GM21786 (cell line): Measurements from ENCODE around the gene NLRC5.

Source experiments
- ATAC-seq: cut with Tn5 transposase; IDR thresholded peaks from one replicate; pipeline ENCODE4 v1.9.1; 2021; ENCODE audit not compliant: unreplicated experiment

The NLRC5 gene

DNA sequence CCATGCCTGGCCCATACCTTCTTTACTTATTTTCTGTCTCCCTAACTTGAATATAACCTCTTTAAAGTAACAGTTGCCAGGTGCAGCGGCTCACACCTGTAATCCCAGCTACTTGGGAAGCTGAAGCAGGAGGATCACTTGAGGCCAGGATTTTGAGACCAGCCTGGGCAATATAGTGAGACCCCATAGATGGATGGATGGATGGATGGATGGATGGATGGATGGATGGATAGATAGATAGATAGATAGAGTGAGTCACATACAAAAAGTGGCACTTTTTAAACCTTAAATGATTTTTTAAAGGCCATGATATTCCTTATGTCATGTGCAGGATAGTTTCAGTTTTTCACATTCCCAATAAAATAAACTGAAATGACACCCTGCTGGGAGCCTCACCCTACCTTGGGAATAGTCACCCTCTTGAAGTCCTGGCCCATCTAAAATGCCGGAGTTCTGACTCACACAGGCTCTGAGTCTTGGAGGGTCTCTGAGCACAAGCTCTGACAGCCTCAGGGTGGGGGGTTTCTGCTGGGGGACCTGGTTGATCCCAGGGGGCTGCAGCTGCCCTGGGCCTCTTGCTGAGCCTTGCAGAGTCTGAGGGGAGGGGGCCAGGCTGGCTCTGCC is 129.2 kb downstream of the NLRC5 start:
- ATAC-seq = no peak

DNA sequence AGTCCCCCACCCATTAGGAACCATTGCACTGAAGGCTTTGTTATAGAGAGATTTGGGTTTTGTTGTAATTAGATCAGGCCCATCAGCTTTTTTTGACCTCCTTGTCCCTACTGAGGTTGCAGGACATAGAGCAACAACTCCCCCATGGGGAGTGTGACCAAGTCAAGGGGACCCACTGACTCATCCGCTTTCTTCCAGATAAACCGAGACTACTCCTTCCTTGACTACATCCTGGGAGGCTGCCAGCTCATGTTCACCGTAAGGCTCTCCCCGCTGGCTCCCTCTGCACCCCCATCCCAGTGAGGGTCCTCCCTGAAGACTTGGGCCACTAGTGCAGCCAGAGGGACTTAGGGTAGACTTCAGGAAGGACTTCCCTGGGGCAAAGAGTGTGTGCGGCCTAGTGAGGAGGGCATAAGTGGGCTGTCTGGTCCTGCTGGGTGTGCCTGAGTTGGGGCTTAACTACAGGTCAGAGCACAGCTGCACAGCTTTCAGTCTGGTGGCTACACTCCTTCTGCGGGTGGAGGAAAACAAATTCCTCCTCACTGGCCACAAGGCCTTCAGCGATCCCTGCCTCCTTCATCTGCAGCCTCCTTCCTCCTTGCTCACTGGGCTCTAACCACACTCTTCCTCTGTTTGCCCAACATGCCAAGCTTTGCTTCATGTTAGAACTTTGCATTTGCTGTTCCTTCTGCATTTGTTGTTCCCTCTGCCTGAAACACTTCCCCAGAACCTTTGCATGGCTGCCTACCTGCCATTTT is 134.0 kb downstream of the NLRC5 start:
- ATAC-seq = no peak

DNA sequence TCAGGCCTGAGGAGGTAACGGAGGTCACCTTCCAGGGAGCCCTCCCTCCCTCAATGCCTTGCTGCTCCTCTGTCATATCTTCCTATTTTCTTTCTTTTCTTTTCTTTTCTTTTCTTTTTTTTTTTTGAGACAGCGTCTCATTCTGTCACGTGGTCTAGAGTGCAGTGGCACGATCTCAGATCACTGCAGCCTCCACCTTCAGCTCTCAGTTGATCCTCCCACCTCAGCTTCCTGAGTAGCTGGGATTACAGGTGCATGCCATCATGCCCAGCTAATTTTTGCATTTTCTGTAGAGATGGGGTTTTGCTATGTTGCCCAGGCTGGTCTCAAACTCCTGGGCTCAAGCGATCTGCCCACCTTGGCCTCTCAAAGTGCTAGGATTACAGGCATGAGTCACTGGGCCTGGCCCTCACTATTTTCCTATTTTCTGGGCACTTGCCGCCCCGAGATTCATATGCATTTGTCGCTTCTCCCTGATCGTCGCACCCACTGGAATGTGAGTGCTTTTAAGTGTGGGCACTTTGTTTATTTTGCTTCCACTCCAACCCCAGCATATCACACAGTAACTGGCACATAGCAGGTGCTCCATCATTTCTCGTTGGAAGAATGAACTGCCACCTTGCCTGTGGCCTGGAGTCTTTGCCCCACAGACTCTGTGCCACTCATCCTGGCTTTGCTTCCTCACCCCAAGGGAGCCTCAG is 134.8 kb downstream of the NLRC5 start:
- ATAC-seq = no peak

- ATAC-seq = no peak
Observed at GRCh38 chr16:57125376-57125775, 136.0 kb downstream of the NLRC5 start.

DNA sequence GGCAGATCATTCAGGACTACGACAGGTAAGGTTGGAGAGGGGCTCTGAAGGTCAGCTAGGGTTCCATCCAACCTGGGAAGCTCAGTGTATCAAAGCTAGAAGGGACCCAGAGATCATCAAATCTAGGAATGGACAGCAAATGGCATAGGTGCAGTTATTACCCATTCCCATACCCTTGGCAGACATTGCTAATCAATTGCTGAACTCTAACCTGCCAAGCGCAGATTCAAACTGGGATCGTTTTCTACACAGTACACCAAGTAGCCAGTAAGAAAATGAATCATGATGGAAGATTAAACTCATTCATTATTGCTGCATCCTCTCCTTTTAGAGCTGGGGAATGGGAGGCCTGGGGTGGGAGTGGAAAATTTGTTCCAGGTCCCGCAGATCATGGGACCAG is 136.6 kb downstream of the NLRC5 start:
- ATAC-seq = no peak

- ATAC-seq = no peak
Observed at GRCh38 chr16:57126411-57126810, 137.1 kb downstream of the NLRC5 start.

DNA sequence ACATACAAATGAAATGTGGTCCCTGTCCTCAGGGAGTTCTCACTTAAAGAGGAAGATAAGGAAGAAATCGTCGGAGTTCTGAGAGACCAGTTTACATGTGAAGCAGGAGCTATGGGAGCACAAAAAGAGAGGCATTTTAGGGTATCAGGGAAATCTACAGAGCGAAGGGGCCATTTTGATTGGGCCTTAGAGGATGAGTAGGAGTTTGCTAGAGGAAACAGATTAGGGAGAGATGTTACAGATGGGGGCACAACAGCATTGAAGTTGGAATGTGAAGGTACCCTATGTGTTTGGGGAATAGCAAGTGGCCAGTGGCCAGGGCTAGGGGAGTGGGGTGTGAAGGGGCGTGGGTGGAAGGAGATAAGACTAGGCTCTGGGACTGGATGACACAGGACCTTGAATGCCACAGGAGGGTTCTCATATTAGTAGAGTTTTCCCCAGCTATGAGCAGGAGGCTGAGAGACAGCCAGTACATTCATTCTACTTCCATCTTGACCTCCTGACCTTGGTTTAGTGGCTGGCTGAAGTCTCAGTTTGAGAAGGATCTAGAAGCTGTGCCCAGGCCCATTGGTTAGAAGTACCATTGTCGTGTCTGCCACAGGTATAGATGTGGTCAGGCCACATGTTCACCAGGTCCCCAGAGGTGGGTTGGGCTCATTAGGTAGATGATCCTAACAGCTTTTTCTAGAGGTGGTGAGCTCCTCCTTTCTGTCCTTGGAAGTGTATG is 137.8 kb downstream of the NLRC5 start:
- peak; percentile 70 for ATAC-seq

- ATAC-seq = peak; percentile 7
Observed at GRCh38 chr16:57127836-57128235, 138.5 kb downstream of the NLRC5 start.

- no peak for ATAC-seq
Observed at GRCh38 chr16:57128771-57129389, 139.5 kb downstream of the NLRC5 start.

DNA sequence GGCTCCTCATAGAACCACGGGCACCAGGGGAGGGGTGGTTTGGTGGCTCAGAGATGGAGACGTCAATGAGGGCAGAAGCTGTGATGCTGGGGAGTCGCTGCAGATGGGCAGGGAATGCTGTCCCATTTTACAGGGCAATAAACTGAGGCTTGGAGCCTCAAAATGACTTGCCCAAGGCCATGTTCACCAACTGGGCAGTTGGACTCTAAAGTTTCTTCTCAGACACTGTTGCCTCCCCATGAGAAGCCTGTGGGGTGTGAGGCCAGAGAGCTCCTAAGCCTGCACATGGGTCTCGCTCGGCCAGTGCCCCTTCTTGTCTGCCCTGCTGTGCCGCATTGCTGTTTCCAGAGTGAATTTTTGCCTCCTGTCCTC is 141.6 kb downstream of the NLRC5 start:
- ATAC-seq = no peak

DNA sequence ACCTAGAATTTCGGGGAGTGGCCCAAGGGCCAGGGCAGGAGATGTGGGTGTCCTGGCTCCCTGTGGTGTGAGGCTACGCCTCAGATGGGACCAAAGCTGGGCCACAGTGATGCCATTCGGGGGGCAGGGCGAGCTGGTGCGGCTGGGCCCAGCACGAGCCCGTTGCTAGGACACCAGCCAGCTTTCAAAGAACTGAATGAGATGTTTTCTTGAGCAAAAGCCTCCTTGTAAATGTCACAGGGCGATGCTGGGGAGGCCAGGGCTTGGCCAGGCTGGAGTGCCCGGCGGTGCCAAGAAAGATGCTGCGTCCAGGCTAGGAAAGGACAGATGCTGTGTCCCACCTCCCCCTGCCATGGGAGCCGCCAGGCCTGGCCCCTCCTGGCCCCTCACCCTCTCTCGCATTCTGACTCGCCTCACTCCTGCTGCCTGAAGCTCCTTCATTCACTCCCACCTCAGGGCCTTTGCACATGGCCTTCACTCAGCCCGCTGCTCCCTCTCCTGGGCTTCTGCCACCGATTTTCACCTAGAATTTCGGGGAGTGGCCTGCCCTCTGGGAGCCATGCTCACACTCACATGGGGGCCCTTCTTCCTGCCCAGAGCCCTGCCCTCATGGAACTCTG is 142.1 kb downstream of the NLRC5 start:
- ATAC-seq = no peak

GRCh38 chr16:57132470-57132869 is 143.1 kb downstream of the NLRC5 start:
- ATAC-seq = no peak

GRCh38 chr16:57133031-57133430 is 143.7 kb downstream of the NLRC5 start:
- no peak for ATAC-seq
